HG03064 (cell line): ENCODE results near the gene TTC24.
"Not testable (repeated sequence)": the region's sequence is repeated elsewhere in the genome, so short reads cannot be mapped to it uniquely, and the experiment has no call there.

Experiments
- ATAC-seq: cut with Tn5 transposase; IDR thresholded peaks from one replicate; pipeline ENCODE4 v1.9.1; 2021; ENCODE audit warnings: low read depth; ENCODE audit not compliant: unreplicated experiment

The TTC24 gene

DNA sequence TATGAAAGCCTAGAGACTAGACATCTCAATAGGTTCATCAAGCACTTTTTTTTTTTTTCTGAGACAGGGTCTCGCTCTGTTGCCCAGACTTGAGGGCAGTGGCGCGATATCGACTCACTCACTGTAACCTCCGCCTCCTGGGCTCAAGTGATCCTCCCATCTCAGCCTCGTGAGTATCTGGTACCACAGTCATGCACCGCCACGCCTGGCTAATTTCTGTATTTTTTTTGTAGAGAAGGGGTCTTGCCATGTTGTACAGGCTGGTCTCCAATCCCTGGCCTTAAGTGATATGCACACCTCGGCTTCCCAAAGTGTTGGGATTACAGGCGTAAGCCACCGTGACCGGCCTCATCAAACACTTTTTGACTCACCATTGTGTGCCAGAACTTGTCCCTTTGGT lies 22.4 kb downstream of the TTC24 start:
- no peak for ATAC-seq

DNA sequence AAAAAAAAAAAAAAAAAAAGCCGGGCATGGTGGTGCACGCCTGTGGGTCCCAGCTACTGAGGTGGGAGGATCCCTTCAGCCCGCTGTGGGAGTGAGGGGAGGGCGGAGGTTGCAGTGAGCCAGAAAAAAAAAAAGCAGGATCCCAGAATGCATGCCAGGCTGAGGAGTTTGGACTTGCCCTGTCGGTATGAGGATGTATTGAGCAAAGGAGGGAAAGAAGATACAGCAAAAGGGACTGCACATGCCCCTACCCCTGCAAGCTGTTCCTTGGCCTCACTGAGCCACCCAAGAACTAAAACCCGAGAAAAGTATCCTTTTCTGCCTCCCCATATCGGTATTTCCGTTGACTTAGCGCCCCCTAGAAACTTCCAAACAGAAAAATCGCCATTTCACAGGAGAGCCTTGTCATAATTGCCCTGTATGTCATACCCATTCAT lies 23.1 kb downstream of the TTC24 start:
- no peak for ATAC-seq

DNA sequence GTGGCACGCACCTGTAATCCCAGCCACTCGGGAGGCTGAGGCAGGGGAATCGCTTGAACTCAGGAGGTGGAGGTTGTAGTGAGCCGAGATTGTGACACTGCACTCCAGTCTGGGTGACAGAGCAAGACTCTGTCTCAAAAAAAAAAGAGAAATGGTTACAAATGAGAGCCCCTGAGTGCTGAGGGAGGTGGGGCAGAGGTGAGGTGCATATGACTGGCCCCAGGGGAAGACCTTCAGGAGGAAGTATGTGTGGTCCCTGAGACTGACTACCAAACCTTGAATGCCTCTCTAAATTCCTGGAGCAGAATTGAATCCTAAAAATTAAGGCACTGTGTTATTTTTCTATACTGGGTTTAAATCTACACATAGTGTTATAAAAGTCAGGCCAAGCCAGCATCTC lies 27.8 kb downstream of the TTC24 start:
- not testable (repeated sequence) for ATAC-seq

- ATAC-seq: no peak
Measured at GRCh38 chr1:156608036-156608674, 28.6 kb downstream of the TTC24 start.

GRCh38 chr1:156608981-156609380 lies 29.5 kb downstream of the TTC24 start:
- ATAC-seq: no peak

GRCh38 chr1:156610072-156610471 lies 30.5 kb downstream of the TTC24 start:
- ATAC-seq: not testable (repeated sequence)

- no peak for ATAC-seq
Measured at GRCh38 chr1:156612666-156613065, 33.1 kb downstream of the TTC24 start.

GRCh38 chr1:156615946-156616345 lies 36.4 kb downstream of the TTC24 start:
- no peak for ATAC-seq

DNA sequence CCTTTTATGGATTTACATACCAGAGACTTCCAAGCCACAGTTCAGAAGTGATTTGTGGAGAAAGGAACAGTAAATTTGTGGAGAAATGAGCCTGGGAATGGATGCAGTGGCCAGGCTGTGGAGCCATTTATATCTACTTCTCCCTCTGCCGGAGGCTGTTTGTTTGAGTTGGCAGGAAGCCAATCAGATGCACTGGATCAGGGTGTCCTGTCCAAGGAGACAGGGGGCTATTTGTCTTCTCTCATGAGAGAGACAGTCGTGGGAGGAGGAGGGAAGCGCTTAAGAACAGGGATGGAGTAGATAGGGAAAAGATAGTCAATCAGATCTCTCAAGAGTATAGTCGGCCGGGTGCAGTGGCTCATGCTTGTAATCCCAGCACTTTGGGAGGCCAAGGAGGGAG lies 36.9 kb downstream of the TTC24 start:
- no peak for ATAC-seq

GRCh38 chr1:156618853-156619581 lies 39.5 kb downstream of the TTC24 start, which contains the start of gene HAPLN2:
Gene HAPLN2 (plus strand): TSS chr1:156619415. CDS start chr1:156623491, 4,076 bp downstream.
- ATAC-seq: no peak

DNA sequence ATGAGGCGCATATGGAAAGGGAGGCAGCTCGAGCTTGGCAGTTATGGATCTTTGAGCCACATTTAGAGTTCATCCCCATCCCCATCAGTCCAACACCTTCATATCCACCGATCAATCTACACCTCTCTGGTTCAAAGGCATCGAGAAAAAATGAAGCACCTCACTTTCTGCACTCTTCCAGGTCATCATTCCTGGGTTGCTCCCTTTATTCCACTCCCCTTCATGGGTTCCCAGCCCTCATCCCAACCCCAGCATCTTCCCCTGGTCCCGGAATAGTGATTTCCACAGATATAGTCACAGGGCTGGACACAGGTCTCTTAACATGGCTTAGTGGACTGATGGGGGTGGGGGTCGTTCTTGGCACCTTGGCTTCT lies 40.0 kb downstream of the TTC24 start:
- no peak for ATAC-seq

- ATAC-seq: no peak
Measured at GRCh38 chr1:156622581-156623297, 43.2 kb downstream of the TTC24 start.

- ATAC-seq: no peak
Measured at GRCh38 chr1:156623946-156624813, 44.7 kb downstream of the TTC24 start.

DNA sequence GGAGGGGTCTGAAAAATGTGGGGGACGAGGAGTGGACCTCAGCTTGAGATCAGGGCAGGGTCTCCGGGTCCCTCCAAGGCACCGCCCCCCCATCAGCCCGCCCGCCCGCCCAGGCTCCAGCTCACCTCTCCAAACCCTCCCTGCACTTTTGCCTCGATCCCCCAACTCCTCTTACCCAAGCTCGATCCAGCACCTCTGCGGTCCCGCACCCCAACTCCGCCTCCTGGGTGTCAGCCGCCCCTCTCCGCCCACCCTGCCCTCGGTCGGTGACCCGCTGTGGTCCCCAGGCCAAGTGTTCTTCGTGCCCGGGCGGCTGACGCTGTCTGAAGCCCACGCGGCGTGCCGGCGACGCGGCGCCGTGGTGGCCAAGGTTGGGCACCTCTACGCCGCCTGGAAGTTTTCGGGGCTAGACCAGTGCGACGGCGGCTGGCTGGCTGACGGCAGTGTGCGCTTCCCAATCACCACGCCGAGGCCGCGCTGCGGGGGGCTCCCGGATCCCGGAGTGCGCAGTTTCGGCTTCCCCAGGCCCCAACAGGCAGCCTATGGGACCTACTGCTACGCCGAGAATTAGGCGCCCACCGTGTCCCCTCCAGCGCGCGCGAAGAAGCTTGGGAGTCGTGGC lies 45.4 kb downstream of the TTC24 start:
- ATAC-seq: no peak

DNA sequence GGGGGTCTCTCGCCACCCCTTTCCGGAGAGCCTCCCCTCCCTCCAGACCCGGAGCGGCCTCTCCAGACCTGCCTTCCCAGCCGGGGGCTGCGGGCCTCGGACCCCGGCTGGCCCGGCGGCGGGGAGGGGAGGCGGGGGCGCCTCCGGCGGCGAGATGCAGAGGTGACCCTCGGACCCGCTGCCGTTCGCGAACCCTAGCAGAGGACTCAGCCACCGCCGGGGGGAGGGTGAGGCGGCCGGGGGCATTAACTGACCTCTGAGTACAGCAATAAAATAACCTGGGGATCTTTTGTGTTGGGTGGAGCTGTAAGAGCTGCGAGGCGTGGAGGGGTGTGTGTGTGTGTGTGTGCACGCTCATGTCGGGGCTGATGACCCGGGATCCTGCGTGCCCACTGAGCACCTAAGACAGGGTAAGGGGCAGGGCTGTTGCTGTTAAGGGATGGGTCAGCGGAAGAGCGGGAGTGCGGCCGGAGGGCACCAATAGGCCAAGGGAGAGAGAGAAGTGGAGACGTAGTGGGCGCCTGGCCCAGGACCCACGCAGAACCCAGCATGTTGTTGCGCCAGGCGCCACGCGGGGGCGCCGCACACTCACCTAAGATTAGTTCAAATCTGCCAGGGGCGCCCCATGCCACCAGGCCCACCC lies 46.0 kb downstream of the TTC24 start:
- ATAC-seq: no peak

DNA sequence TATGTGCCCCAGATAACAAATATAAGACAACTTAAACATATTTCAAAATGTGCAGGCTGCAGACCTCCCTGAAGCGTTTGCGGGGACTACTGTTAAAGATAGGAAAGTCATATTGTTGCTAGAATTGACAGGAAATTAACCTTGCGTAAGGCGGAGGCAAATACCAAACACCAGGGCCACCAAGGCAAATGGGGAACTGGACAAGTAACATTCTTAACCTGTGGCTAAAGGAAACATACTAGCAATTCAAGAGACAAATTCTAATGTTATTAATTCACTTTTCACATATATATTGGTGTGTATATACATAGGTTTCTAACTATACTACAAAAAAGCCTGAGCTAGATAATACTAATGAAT lies 46.5 kb downstream of the TTC24 start:
- no peak for ATAC-seq

DNA sequence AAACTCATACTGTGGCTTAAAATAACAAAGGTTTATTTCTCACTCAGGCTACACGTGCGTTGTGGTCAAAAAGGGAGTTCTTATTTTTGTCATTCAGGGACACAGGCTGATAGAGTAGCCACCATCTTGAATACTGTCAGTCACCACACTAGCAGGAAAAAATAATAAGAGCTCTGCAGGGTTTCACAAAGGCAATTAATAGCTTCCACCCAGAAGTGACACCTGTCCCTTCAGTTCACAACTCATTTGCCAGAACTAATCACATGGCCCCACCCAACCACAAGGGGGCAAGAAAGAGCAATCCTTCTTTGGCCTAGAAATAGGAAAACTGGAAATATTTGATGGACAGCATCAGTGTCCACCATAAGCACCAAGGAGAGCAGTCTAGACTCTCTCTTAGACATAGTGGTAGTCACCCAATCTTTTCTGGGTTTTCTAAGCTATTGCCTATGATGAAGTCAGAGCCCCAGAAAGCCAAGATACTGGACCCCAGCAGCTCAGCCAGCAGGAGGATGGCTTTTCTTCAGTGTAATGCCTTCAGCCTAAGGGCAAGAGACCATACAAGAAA lies 47.9 kb downstream of the TTC24 start:
- ATAC-seq: no peak

DNA sequence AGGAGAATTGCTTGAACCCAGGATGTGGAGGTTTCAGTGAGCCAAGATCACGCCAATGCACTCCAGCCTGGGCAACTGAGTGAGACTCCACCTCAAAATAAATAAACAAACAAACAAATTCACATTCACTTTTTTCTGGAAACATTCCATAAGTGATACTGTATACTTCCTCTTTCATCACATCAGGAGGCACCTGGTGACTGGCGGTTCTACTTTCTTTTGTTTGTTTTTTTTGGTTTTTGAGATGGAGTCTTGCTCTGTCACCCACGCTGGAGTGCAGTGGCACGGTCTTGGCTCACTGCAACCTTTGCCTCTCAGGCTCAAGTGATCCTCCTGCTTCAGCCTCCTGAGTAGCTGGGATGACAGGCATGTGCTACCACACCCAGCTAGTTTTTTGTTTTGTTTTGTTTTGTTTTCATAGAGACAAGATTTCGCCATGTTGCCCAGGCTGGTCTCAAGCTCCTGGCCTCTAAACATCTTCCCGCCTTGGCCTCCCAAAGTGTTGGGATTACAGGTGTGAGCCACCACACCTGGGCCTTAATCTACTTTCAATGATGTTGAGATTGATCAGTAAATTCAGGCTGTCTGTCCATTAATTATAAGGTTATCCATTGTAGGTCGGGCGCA lies 50.4 kb downstream of the TTC24 start:
- no peak for ATAC-seq

GRCh38 chr1:156631152-156631551 lies 51.6 kb downstream of the TTC24 start:
- not testable (repeated sequence) for ATAC-seq
